Retina (tissue), 1 donor: ENCODE data around the gene USP15.
"Not testable (repeated sequence)": the region's sequence is repeated elsewhere in the genome, so short reads cannot be mapped to it uniquely, and the experiment has no call there.

Experiments
- DNase-seq: peaks from one replicate; pipeline ENCODE4 v3.0.0-alpha.2; 2016

USP15 gene

GRCh38 chr12:62463252-62463651 lies 203.0 kb downstream of the USP15 start:
- not testable (repeated sequence) for DNase-seq
